Activated CD4-positive, alpha-beta T cell treated with anti-CD3 and anti-CD28 coated beads, Interleukin-2, amount 50 U/mL, for 48 hours (primary cell): Measurements from ENCODE around the gene LTF.
"Not testable (repeated sequence)": the region's sequence is repeated elsewhere in the genome, so short reads cannot be mapped to it uniquely, and the experiment has no call there.

Source experiments
- DNase-seq, 2 experiments: peaks; one replicate each; pipeline ENCODE4 v3.0.0-alpha.2; 2020

LTF gene

GRCh38 chr3:46464326-46465195 lies at the start of gene LTF:
Gene LTF, minus strand, starts transcription at chr3:46464905. Its CDS starts 38 bp downstream, at chr3:46464867.
- no peak for DNase-seq

GRCh38 chr3:46512191-46512749 lies 47.6 kb upstream of the LTF start:
- DNase-seq, result no peak

GRCh38 chr3:46509661-46510187 lies 45.0 kb upstream of the LTF start:
- DNase-seq, result no peak

DNA sequence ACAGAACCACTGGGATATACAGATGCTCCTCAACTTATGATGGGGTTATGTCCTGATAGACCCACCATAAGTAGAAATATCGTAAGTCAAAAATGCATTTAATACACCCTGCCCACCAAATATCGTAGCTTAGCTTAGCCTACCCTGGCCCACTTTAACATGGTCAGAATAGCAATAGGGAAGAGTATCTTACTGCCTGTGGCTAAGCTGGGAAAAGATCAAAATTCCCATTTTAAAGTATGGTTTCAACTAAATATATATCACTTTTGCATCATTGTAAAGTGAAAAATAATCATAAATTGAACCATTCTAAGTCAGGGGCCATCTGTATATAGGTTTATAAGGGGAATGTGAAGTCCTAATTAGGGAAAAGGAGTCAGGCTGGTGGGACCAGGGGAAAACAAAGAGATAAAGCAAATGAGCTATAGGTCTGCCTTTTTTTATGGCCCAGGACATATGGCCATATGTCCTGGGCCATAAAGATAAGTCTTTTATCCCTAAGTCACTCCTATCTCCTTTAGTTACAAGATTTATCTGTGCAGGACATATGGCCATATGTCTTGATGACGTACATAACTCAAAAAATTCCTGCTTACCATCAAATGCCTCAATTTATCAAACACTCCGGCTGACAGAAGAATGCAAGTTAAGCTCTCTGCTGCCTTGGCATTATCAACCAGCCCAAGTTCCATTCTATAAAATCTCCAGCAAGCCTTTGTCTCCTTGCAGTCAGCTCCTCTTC lies 44.3 kb upstream of the LTF start:
- DNase-seq, result no peak

DNA sequence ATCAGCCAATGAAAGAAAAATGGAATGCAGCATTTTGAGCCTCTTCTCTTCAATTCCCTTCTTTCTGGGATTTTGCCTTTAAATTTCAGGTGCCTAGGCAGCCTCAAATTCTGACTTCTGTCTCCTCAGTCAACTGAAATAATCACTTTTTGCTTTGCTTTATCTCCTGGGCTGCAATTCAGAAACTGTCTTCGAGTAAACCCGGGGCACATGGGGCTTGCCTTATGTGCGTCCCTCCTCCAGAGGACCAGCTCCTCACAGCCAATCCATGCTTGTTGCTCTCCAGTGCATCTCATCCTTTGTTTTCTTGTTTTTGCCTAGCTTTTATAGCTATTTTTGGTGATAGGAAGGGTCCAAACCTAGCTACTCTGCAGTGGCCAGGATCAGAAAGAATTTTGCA lies 41.8 kb upstream of the LTF start:
- DNase-seq, result no peak

DNA sequence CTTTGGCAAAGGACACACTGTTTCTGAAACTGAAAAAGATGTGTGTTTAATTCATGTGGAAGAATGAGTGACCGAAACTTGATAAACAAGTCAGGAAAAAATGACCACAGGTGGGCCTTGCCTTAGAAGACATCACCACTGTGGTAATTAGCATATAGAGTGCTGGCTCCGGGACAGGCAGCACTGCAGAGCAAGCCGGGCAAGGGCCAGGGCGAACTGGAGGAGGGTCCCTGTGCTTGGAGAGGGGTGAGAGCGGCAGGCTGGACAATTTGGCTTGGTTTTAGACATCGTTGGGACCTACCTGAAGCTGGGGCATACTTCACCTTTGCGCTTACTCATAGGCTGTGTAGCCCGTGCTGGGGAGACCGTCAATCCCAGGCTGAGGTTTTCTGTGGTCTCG lies 41.2 kb upstream of the LTF start:
- no peak for DNase-seq

- DNase-seq, result peak; percentile 26 to 44
Measured at GRCh38 chr3:46504789-46505188, 40.1 kb upstream of the LTF start.

DNA sequence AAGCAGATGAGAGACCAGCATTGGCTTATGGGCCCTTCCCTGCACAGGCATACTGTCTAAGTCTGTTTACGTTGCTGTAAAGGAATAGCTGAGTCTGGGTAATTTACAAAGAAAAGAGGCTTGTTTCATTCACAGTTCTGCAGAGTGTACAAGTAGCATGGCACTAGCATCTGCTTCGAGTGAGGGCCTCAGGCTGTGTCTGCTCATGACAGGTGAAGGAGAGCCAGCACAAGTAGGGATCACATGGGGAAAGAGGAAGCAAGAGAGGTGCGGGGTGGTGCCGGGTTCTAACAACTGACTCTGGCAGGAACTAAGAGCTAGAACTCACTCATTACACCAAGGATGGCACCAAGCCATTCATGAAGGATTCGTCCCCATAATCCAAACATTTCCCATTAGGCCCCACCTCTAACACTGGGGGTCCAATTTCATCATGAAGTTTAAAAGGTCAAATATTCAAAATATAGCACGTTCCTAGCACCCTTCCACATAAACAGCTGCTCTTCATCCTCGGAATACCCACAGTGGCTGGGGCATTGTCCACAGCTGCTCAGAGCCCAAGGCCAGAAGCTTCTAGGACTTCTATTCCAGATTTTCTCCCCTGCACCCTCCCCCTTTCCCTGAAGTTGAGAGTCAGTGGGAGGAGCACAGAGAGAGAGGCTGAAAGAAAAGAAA lies 38.6 kb upstream of the LTF start:
- no peak for DNase-seq

DNA sequence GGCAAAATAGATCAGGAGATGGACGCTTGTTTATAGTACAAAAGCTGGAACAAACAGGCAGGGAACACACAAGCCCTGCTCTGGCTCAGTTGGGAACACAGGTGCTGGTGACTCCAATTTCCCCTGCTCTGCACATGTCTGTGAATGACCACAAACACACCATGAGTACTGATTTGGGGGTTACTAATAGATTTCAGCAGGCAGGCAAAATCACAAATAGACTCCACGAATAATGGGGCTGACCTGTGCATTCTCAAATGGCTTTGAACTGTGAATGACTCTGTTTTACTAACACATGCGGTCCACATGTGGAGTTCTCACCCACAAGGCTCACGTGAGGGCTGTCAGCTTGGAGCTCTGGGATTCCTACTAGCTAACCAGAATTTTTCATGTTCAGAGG lies 37.0 kb upstream of the LTF start:
- no peak for DNase-seq

- DNase-seq, result no peak
Measured at GRCh38 chr3:46500656-46501635, 36.2 kb upstream of the LTF start.

DNA sequence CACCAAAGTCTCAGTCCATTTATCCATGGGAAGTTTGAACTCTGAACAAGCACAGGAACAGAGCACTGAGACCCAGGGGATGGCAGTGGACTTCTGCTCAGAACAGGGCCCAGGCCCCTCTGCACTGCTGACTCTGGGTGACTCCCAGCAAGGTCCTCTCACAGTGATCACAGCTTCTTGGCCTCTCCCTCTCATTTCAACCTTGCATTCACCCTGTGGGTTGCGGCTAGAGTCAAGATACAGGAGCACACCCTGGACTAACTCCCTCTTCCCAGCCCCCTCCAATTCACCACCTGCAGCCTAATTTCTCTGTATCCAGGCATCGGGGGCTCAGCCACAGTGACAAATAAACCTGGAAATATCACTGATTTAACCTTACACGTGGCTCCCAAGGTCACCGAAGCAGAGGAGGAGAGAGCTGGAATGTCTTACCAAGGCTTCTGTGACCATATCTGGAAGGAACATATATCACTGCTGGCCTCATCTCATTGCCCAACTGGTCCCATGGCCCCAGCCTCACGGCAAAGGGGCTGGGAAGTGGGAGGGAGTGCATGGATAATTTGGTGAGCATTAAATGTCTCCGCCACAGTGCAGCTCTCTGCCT lies 34.3 kb upstream of the LTF start:
- no peak for DNase-seq

GRCh38 chr3:46497556-46498265 lies 33.0 kb upstream of the LTF start, which contains the start of gene RTP3:
Gene RTP3, plus strand, starts transcription at chr3:46497976. Its CDS starts 87 bp downstream, at chr3:46498063.
- no peak for DNase-seq

- peak; percentile 57 to 62 for DNase-seq
Measured at GRCh38 chr3:46496746-46497555, 32.2 kb upstream of the LTF start.

DNA sequence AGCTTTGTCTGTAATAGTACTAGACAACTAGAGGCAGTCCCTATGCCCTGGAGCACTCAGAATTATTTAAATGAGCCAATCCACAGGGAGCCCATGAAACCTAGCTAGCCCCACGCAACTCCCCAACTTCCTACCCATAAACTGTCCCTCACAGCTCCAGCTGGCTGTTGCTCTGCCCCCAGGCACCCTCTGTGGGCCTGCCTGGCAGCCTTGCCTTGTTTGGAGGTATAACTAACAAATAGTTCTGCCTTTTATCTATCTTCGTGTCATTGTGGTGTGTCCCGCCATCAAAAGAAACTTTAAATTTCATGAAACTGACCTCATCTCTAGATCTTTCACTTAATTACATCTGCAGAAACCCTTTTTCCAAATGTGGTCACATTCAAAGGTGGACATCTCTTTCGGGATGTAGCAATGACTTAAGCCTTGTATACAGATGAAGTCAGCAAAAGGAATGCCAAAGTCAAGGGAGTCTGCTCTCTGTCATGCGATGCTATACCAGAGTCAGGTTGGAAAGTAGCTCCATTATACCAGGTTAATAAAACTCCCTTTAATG lies 31.3 kb upstream of the LTF start:
- DNase-seq, result no peak

DNA sequence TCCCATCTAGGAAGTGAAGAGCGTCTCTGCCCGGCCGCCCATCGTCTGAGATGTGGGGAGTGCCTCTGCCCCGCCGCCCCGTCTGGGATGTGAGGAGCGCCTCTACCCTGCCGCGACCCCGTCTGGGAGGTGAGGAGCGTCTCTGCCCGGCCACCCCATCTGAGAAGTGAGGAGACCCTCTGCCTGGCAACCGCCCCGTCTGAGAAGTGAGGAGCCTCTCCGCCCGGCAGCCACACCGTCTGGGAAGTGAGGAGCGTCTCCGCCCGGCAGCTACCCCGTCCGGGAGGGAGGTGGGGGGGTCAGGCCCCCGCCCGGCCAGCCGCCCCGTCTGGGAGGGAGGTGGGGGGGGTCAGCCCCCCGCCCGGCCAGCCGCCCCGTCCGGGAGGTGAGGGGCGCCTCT lies 29.8 kb upstream of the LTF start:
- DNase-seq, result not testable (repeated sequence)

- DNase-seq, result no peak
Measured at GRCh38 chr3:46492890-46493547, 28.3 kb upstream of the LTF start.

DNA sequence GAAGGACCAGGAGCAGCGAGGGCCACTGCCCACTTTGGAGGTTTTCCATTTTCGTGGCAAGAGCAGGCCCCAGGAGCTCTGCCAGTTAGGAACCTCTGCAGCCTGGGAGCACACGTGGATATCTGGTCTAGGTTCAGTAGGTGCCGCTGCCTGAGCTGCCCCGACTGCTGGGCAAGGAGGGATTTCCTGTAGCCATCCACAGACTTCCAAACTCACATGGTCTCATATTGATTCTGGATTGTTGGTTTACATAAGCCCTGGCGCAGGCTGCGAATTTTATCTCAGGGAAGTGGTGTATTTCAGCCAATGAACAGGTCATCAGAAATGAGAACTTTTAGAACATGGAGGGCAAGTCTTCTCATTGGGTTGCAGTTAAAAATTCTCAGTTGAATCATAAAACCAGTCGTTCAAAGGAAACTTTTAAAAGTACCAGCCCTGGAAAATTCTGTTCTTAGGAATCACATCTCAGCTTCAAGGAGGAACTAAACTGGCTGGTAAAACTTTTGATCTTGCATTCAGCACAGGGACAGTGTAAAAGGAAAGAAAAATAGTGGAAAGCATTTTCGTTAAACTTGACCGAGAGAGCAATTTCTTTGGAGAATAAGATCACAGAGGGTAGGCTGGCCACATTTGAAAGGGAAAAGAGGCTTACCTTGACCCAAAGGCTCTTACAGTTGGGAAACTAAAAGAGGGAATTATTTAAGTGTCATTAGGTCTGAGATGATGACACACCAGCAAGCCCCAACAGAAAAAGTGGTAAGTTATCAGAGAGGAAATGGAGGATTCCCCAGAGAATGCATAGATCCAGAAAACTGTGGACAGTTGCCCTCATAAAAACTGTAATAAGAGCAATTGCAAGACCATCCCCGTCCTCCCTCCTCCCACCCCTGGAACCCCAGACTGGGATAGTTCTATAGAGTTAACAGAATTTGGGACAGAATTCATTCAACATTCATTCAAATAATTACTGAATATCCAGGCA lies 26.7 kb upstream of the LTF start:
- DNase-seq, result no peak
